Endothelial cell of umbilical vein (primary cell): ENCODE results near the gene CACNA1E. TPM values are rescaled to one million over a fixed set of nuclear protein-coding genes. Genes with fewer than 3 reads are reported as not detected.
"Not testable (repeated sequence)": the region's sequence is repeated elsewhere in the genome, so short reads cannot be mapped to it uniquely, and the experiment has no call there.

Experiments
- BruUV-seq: library from RNA; stranded (reverse); fragments of 400-500 nt; replicated peaks from 2 replicates; lab custom pipeline; 2021; lab: Mats Ljungman, UMichigan
- CTCF ChIA-PET: fragments of 300-600, 350-600 bp; sonication (Branson Sonifier 250); formaldehyde crosslinking; loops from one replicate; lab custom pipeline; 2021; ENCODE audit warnings: antibody characterized with exemption, inconsistent platforms; lab: Charles Lee
- POLR2A ChIA-PET: fragments of 300-600, 350-600 bp; sonication (Branson Sonifier 250); formaldehyde crosslinking; loops from one replicate; lab custom pipeline; 2021; ENCODE audit warnings: antibody characterized with exemption, inconsistent platforms; lab: Charles Lee
- DNase-seq: peaks from one replicate; pipeline ENCODE4 v3.0.0-alpha.2; 2011; ENCODE audit warnings: low read depth, low spot score
- FAIRE-seq: peaks from 2 replicates; lab custom pipeline; 2011; peaks lifted over from hg19 to GRCh38; lab: Jason Lieb, UNC
- H2AFZ ChIP-seq: 2 replicates; pipeline ENCODE4 v1.6.0; 2012; ENCODE audit warnings: low read depth, low read length, control low read depth, inconsistent platforms
- H3K27ac ChIP-seq: 2 replicates; pipeline ENCODE4 v1.5.1; 2011; ENCODE audit warnings: low read depth, mild to moderate bottlenecking, control low read depth, low read length, moderate library complexity; ENCODE audit not compliant: insufficient read depth
- H3K27me3 ChIP-seq, 2 experiments: 2 replicates each; pipeline versions ENCODE4 v1.6.0 to v1.6.1; 2011; ENCODE audit warnings: low read length in 2 of 2, mixed read lengths in 1 of 2; ENCODE audit not compliant: control insufficient read depth in 2 of 2, insufficient read depth in 2 of 2
- H3K36me3 ChIP-seq, 2 experiments: 2 replicates in 1 of 2; 3 replicates in 1 of 2; pipeline ENCODE4 v1.5.1; 2011; ENCODE audit warnings: low read length in 2 of 2, mild to moderate bottlenecking in 1 of 2, moderate library complexity in 1 of 2; ENCODE audit not compliant: control insufficient read depth in 2 of 2, insufficient read depth in 2 of 2; ENCODE audit errors: extremely low read depth in 1 of 2
- H3K4me1 ChIP-seq: 3 replicates; pipeline ENCODE4 v1.5.1; 2011; ENCODE audit warnings: mild to moderate bottlenecking, low read length; ENCODE audit not compliant: control insufficient read depth, insufficient read depth; ENCODE audit errors: extremely low read depth
- H3K4me2 ChIP-seq: 2 replicates; pipeline ENCODE4 v1.6.1; 2011; ENCODE audit warnings: low read length, control low read depth, mixed read lengths; ENCODE audit not compliant: insufficient read depth
- H3K4me3 ChIP-seq, 3 experiments: fragments of 200-600 bp in 1 of 3; sonication (generic), shearing (Covaris generic) in 1 of 3; replicated peaks in 1 of 3; 2 replicates each; pipeline ENCODE4 v1.5.1; 2011 to 2016; ENCODE audit warnings: control low read depth in 3 of 3, low read length in 3 of 3, mild to moderate bottlenecking in 2 of 3, inconsistent platforms in 1 of 3, low read depth in 1 of 3, moderate library complexity in 1 of 3; ENCODE audit not compliant: insufficient read depth in 1 of 3
- H3K79me2 ChIP-seq: 2 replicates; pipeline ENCODE4 v1.6.0; 2012; ENCODE audit warnings: low read length, inconsistent platforms; ENCODE audit not compliant: control insufficient read depth, insufficient read depth
- H3K9ac ChIP-seq: replicated peaks from 2 replicates; pipeline ENCODE3; 2011; ENCODE audit warnings: low read length, control low read depth; ENCODE audit not compliant: insufficient read depth; ENCODE audit errors: extremely low read depth
- H3K9me1 ChIP-seq: replicated peaks from 3 replicates; pipeline ENCODE4 v1.6.0; 2011; ENCODE audit warnings: mild to moderate bottlenecking, low read length; ENCODE audit not compliant: control insufficient read depth, insufficient read depth; ENCODE audit errors: extremely low read depth
- H3K9me3 ChIP-seq: replicated peaks from 2 replicates; pipeline ENCODE4 v1.5.1; 2012; ENCODE audit warnings: low read length, inconsistent platforms; ENCODE audit not compliant: control insufficient read depth, insufficient read depth
- H4K20me1 ChIP-seq: replicated peaks from 2 replicates; pipeline ENCODE3; 2011; ENCODE audit warnings: mild to moderate bottlenecking, low read length; ENCODE audit not compliant: control insufficient read depth, insufficient read depth; ENCODE audit errors: extremely low read depth
- CTCF ChIP-seq, 2 donors: IDR thresholded peaks; 1 replicate in 1 of 2; 2 replicates in 1 of 2; pipeline ENCODE4 v1.5.1; 2011; ENCODE audit warnings: low read length in 2 of 2, mild to moderate bottlenecking in 2 of 2, moderate library complexity in 2 of 2, control low read depth in 1 of 2, inconsistent platforms in 1 of 2, low read depth in 1 of 2; ENCODE audit not compliant: insufficient read depth in 1 of 2; ENCODE audit errors: extremely low read depth in 1 of 2
- EZH2 ChIP-seq: IDR thresholded peaks from 2 replicates; pipeline ENCODE4 v1.6.1; 2012; ENCODE audit warnings: borderline replicate concordance, low read depth, mild to moderate bottlenecking, moderate library complexity, low read length, inconsistent platforms; ENCODE audit not compliant: severe bottlenecking
- dilution Hi-C: fragments of 300-500 bp; cut with MboI; formaldehyde crosslinking; loops from one replicate; pipeline ENCODE4 v1.15.0; 2019; ENCODE audit warnings: low sequenced_read_pairs; ENCODE audit not compliant: extremely low pct_ligation_motif_present
- intact Hi-C: fragments of 100-400 bp; cut with micrococcal nuclease; formaldehyde crosslinking; loops from one replicate; pipeline ENCODE4 v1.10.0; 2022
- polyA plus RNA-seq, 4 experiments: library from polyadenylated mRNA; depleted of rRNA in 3 of 4; stranded (reverse) in 3 of 4; unstranded in 1 of 4; fragments of >200 nt; gene quantifications; 2 replicates each; pipeline versions ENCODE4 v1.2.1 to v1.2.3, GENCODE V29; 2011 to 2012; ENCODE audit warnings: missing spikeins in 1 of 4
- total RNA-seq: library from RNA; stranded (reverse); gene quantifications from 2 replicates; pipeline ENCODE4 v1.2.3, GENCODE V29; 2021

Gene CACNA1E
- total and polyA plus RNA-seq, 2 donors (not counting 3 experiments of a cell fraction or from before 2014, with no cell fraction given): not detected

- no peak for TF ChIP-seq EZH2
- CTCF ChIA-PET: no interaction called here
Observed at GRCh38 chr1:181846681-181847080, 363.4 kb downstream of the CACNA1E start.

GRCh38 chr1:181849071-181849470, 365.8 kb downstream of the CACNA1E start:
- intact Hi-C loops: no loop called here
- no peak for FAIRE-seq

More at GRCh38 chr1:181846681-181847080, 363.4 kb downstream of the CACNA1E start:
- H3K4me3 ChIP-seq: no peak overlapping the region
- no peaks in the 10 kb centered on the region for H3K27me3 ChIP-seq
- no peak overlapping the region for H3K27ac ChIP-seq
- H3K4me1 ChIP-seq: no peaks in the 10 kb centered on the region
- H2AFZ ChIP-seq: no peak overlapping the region
- H3K79me2 ChIP-seq: no peaks in the 10 kb centered on the region
- BruUV-seq: no TSS peak
- dilution Hi-C loops (no loop called here), intact Hi-C loops (no loop called here)
- POLR2A ChIA-PET: no interaction called here
- no peak overlapping the region for H3K9ac ChIP-seq
- FAIRE-seq (no peak), DNase-seq (no peak)
- no peaks in the 10 kb centered on the region for H3K36me3 ChIP-seq
- H3K9me3 ChIP-seq: no peaks in the 10 kb centered on the region
- H4K20me1 ChIP-seq: no peaks in the 10 kb centered on the region
- no peaks in the 10 kb centered on the region for H3K9me1 ChIP-seq
- H3K4me2 ChIP-seq: no peak overlapping the region

GRCh38 chr1:181854212-181854611, 370.9 kb downstream of the CACNA1E start:
- H3K27me3 ChIP-seq, H2AFZ ChIP-seq, intact Hi-C loops, H3K27ac ChIP-seq, H3K4me3 ChIP-seq, H3K4me2 ChIP-seq, H4K20me1 ChIP-seq, H3K9ac ChIP-seq, H3K79me2 ChIP-seq, H3K9me3 ChIP-seq, FAIRE-seq, H3K36me3 ChIP-seq, dilution Hi-C loops, DNase-seq, POLR2A ChIA-PET, CTCF ChIA-PET, H3K4me1 ChIP-seq, H3K9me1 ChIP-seq, BruUV-seq: not testable (repeated sequence)

More at GRCh38 chr1:181849071-181849470, 365.8 kb downstream of the CACNA1E start:
- no peak for TF ChIP-seq CTCF (IDR thresholded peaks at IDR 0.05; ENCODE audit: extremely low read depth in 1 of 2, insufficient read depth in 1 of 2, low read depth in 1 of 2, low read length in 2 of 2)
- Histone ChIP-seq H3K4me2 (no peak overlapping the region), H3K9me3 (no peaks in the 10 kb centered on the region), H3K79me2 (no peaks in the 10 kb centered on the region), H2AFZ (no peak overlapping the region), H3K27me3 (no peaks in the 10 kb centered on the region), H3K4me3 (no peak overlapping the region), H3K27ac (no peak overlapping the region), H3K9me1 (no peaks in the 10 kb centered on the region), H4K20me1 (no peaks in the 10 kb centered on the region), H3K36me3 (no peaks in the 10 kb centered on the region), H3K9ac (no peak overlapping the region), H3K4me1 (no peaks in the 10 kb centered on the region)
- dilution Hi-C loops: no loop called here
- CTCF ChIA-PET: no interaction called here
- DNase-seq: no peak
- BruUV-seq: no TSS peak
- POLR2A ChIA-PET: no interaction called here
